ENCODE data around the gene HNRNPR. TPM values are rescaled to one million over a fixed set of nuclear protein-coding genes. Genes with fewer than 3 reads are reported as not detected.

The HNRNPR gene
- total RNA-seq, 1 donor: 119 TPM

GRCh38 chr1:23367791-23368561, 23.9 kb upstream of the HNRNPR start:
- TF ChIP-seq CTCF (IDR thresholded peaks at IDR 0.05; ENCODE audit: insufficient read depth, low read depth, low read length): peak; percentile 8
- H3K4me3 ChIP-seq (ENCODE audit: low read depth, low read length): peak overlapping the region; percentile 81
- DNase-seq (ENCODE audit: low read depth): peak; percentile 99

- H3K4me3 ChIP-seq (ENCODE audit: low read depth, low read length): peak overlapping the region; percentile 81
- DNase-seq (ENCODE audit: low read depth): no peak
- no peak for TF ChIP-seq CTCF (IDR thresholded peaks at IDR 0.05; ENCODE audit: insufficient read depth, low read depth, low read length)
Observed at GRCh38 chr1:23367451-23367790, 23.3 kb upstream of the HNRNPR start.

GRCh38 chr1:23366598-23366997, 22.5 kb upstream of the HNRNPR start:
- DNase-seq (ENCODE audit: low read depth): no peak
- H3K4me3 ChIP-seq (ENCODE audit: low read depth, low read length): no peak overlapping the region
- no peak for TF ChIP-seq CTCF (IDR thresholded peaks at IDR 0.05; ENCODE audit: insufficient read depth, low read depth, low read length)

- no peak for TF ChIP-seq CTCF (IDR thresholded peaks at IDR 0.05; ENCODE audit: insufficient read depth, low read depth, low read length)
- H3K4me3 ChIP-seq (ENCODE audit: low read depth, low read length): no peak overlapping the region
- no peak for DNase-seq (ENCODE audit: low read depth)
Observed at GRCh38 chr1:23366146-23366545, 22.1 kb upstream of the HNRNPR start.

- TF ChIP-seq CTCF (IDR thresholded peaks at IDR 0.05; ENCODE audit: insufficient read depth, low read depth, low read length): no peak
- H3K4me3 ChIP-seq (ENCODE audit: low read depth, low read length): no peak overlapping the region
- DNase-seq (ENCODE audit: low read depth): no peak
Observed at GRCh38 chr1:23362218-23362713, 18.2 kb upstream of the HNRNPR start.

- no peak for TF ChIP-seq CTCF (IDR thresholded peaks at IDR 0.05; ENCODE audit: insufficient read depth, low read depth, low read length)
Observed at GRCh38 chr1:23358310-23358875, 14.3 kb upstream of the HNRNPR start.

More at GRCh38 chr1:23358310-23358875, 14.3 kb upstream of the HNRNPR start:
- no peak overlapping the region for H3K4me3 ChIP-seq (ENCODE audit: low read depth, low read length)
- no peak for DNase-seq (ENCODE audit: low read depth)
